ENCODE results near the gene NSD2.
A peak's percentile ranks its signal among the peaks of the same experiment; 100 is the strongest.

NSD2 gene

GRCh38 chr4:1870578-1871443 lies at the start of gene NSD2:
NSD2 (plus strand) TSS chr4:1871393; CDS start chr4:1900655, 29,262 bp downstream.
- Histone ChIP-seq H3K27ac (ENCODE audit: low read length) (peak within 1 kb of the TSS; percentile 80), H3K9me3 (ENCODE audit: control insufficient read depth in 2 of 2, low read length in 2 of 2) (no peaks in the 10 kb centered on the region), H3K4me3 (ENCODE audit: low read length in 2 of 2) (peak within 1 kb of the TSS; percentile 66 to 78), H3K9ac (ENCODE audit: low read length in 2 of 2) (peak within 1 kb of the TSS; percentile 76 to 84), H3K36me3 (ENCODE audit: control insufficient read depth in 2 of 2, insufficient read depth in 2 of 2, low read length in 2 of 2) (no peaks in the 10 kb centered on the region), H3K4me1 (ENCODE audit: control insufficient read depth, insufficient read depth, low read length) (peaks cover 17% of the 10 kb centered on the region), H3K27me3 (ENCODE audit: control insufficient read depth in 1 of 2, insufficient read depth in 2 of 2, low read length in 2 of 2) (peaks cover 8 to 9% of the 10 kb centered on the region in 2 donors)

GRCh38 chr4:1821679-1822567 lies 49.3 kb upstream of the NSD2 start:
- Histone ChIP-seq H3K27me3 (ENCODE audit: control insufficient read depth in 1 of 2, insufficient read depth in 2 of 2, low read length in 2 of 2) (no peaks in the 10 kb centered on the region), H3K4me1 (ENCODE audit: control insufficient read depth, insufficient read depth, low read length) (no peaks in the 10 kb centered on the region), H3K4me3 (ENCODE audit: low read length in 2 of 2) (no peak overlapping the region), H3K27ac (ENCODE audit: low read length) (no peak overlapping the region), H3K9me3 (ENCODE audit: control insufficient read depth in 2 of 2, low read length in 2 of 2) (no peaks in the 10 kb centered on the region), H3K36me3 (ENCODE audit: control insufficient read depth in 2 of 2, insufficient read depth in 2 of 2, low read length in 2 of 2) (peaks cover 43 to 55% of the 10 kb centered on the region in 2 donors), H3K9ac (ENCODE audit: low read length in 2 of 2) (no peak overlapping the region)

- Histone ChIP-seq H3K36me3 (ENCODE audit: control insufficient read depth in 2 of 2, insufficient read depth in 2 of 2, low read length in 2 of 2) (peaks cover 39 to 52% of the 10 kb centered on the region in 2 donors), H3K9ac (ENCODE audit: low read length in 2 of 2) (no peak overlapping the region), H3K4me3 (ENCODE audit: low read length in 2 of 2) (no peak overlapping the region), H3K4me1 (ENCODE audit: control insufficient read depth, insufficient read depth, low read length) (no peaks in the 10 kb centered on the region), H3K27me3 (ENCODE audit: control insufficient read depth in 1 of 2, insufficient read depth in 2 of 2, low read length in 2 of 2) (no peaks in the 10 kb centered on the region), H3K27ac (ENCODE audit: low read length) (no peak overlapping the region), H3K9me3 (ENCODE audit: control insufficient read depth in 2 of 2, low read length in 2 of 2) (no peaks in the 10 kb centered on the region)
Measured at GRCh38 chr4:1822568-1823544, 48.3 kb upstream of the NSD2 start.

DNA sequence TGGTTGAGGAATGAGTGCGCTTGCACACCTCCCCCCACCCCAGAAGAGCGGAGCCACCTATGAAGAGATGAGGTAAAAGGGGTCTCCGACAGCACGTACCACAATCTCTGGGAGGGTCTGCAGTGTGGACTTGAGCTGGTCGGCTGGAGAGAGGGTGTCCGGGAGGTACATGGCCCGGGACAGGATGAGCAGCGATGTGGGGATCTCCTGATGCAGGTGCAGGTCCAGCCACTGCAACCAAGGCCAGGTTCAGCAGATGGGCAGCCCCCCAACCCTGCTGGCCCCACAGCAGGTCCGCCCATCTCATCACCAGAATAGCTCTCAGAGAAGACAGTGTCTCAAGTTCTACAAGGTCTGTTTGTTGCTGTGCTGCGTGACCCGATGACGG lies 47.7 kb upstream of the NSD2 start:
- Histone ChIP-seq H3K9me3 (ENCODE audit: control insufficient read depth in 2 of 2, low read length in 2 of 2) (no peaks in the 10 kb centered on the region), H3K4me1 (ENCODE audit: control insufficient read depth, insufficient read depth, low read length) (no peaks in the 10 kb centered on the region), H3K27ac (ENCODE audit: low read length) (no peak overlapping the region), H3K9ac (ENCODE audit: low read length in 2 of 2) (no peak overlapping the region), H3K27me3 (ENCODE audit: control insufficient read depth in 1 of 2, insufficient read depth in 2 of 2, low read length in 2 of 2) (no peaks in the 10 kb centered on the region), H3K4me3 (ENCODE audit: low read length in 2 of 2) (no peak overlapping the region), H3K36me3 (ENCODE audit: control insufficient read depth in 2 of 2, insufficient read depth in 2 of 2, low read length in 2 of 2) (peaks cover 35 to 51% of the 10 kb centered on the region in 2 donors)

DNA sequence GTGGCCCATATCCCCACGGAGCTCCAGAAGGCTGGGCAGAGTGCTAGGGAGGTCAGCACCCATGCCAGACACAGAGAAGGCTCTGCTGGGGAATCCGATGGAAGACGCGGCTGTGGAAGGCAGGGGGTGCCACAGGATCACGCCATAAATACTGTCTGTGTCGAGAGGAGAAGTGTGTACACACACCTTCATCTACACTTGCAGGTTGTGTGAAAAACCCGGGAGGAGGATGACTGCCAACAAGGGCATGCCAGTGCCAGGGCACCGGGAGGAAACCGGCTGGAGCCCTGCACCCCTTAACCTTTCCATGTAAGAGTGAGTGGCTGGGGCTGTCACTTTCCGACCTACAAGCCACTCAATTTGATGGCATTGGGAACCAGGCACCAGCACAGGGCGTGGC lies 46.4 kb upstream of the NSD2 start:
- no peak overlapping the region for H3K27ac ChIP-seq (ENCODE audit: low read length)

GRCh38 chr4:1825326-1825725 lies 45.9 kb upstream of the NSD2 start:
- Histone ChIP-seq H3K27ac (ENCODE audit: low read length) (no peak overlapping the region), H3K4me3 (ENCODE audit: low read length in 2 of 2) (no peak overlapping the region), H3K4me1 (ENCODE audit: control insufficient read depth, insufficient read depth, low read length) (no peaks in the 10 kb centered on the region), H3K9me3 (ENCODE audit: control insufficient read depth in 2 of 2, low read length in 2 of 2) (no peaks in the 10 kb centered on the region), H3K36me3 (ENCODE audit: control insufficient read depth in 2 of 2, insufficient read depth in 2 of 2, low read length in 2 of 2) (peaks cover 30 to 41% of the 10 kb centered on the region in 2 donors), H3K9ac (ENCODE audit: low read length in 2 of 2) (no peak overlapping the region), H3K27me3 (ENCODE audit: control insufficient read depth in 1 of 2, insufficient read depth in 2 of 2, low read length in 2 of 2) (no peaks in the 10 kb centered on the region)

More for the DNA sequence above, 46.4 kb upstream of the NSD2 start:
- Histone ChIP-seq H3K27me3 (ENCODE audit: control insufficient read depth in 1 of 2, insufficient read depth in 2 of 2, low read length in 2 of 2) (no peaks in the 10 kb centered on the region), H3K9me3 (ENCODE audit: control insufficient read depth in 2 of 2, low read length in 2 of 2) (no peaks in the 10 kb centered on the region), H3K4me1 (ENCODE audit: control insufficient read depth, insufficient read depth, low read length) (no peaks in the 10 kb centered on the region), H3K4me3 (ENCODE audit: low read length in 2 of 2) (no peak overlapping the region), H3K9ac (ENCODE audit: low read length in 2 of 2) (no peak overlapping the region), H3K36me3 (ENCODE audit: control insufficient read depth in 2 of 2, insufficient read depth in 2 of 2, low read length in 2 of 2) (peaks cover 30 to 45% of the 10 kb centered on the region in 2 donors)

DNA sequence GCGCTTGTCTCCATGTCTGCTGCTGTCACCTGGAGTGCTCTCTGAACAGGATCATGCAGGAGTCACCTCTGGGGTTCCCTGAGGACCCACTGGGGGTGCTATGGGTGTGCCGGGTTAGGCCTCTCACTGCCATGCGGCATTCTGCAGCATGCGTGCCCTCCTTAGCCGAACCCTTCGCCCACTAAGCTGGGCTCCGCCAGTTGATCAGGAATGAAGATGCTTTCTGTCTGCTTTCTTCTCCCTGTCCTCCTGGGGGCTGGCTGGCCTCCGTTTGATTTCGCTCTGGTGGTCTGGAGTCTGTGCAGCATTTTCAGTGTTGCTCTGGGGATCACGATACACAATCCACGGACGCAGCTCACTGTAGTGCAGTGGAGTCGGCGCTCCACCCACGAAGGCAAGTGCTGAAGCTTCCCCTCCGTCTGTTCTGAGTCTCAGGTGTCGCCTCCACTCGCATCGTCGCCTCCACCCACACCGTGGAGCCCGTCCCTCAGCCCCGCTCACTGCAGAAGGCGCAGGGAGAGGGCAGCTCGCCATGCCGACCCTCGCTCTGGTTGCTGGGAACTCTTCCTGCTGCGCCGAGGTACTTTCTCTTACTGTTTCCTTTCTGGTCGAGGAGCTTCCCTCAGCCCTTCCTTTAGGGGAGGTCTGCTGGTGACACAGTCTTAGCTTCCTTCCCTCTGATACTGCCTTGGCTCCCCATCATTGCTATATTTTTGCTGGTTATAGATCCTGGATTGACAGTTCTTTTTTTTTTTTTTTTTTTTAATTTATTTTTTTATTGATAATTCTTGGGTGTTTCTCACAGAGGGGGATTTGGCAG lies 44.5 kb upstream of the NSD2 start:
- no peaks in the 10 kb centered on the region for H3K9me3 ChIP-seq (ENCODE audit: control insufficient read depth in 2 of 2, low read length in 2 of 2)
- no peak overlapping the region for H3K27ac ChIP-seq (ENCODE audit: low read length)
- H3K36me3 ChIP-seq (ENCODE audit: control insufficient read depth in 2 of 2, insufficient read depth in 2 of 2, low read length in 2 of 2), result peaks cover 42 to 47% of the 10 kb centered on the region in 2 donors
- H3K27me3 ChIP-seq (ENCODE audit: control insufficient read depth in 1 of 2, insufficient read depth in 2 of 2, low read length in 2 of 2), result no peaks in the 10 kb centered on the region
- H3K4me3 ChIP-seq (ENCODE audit: low read length in 2 of 2), result no peak overlapping the region
- no peak overlapping the region for H3K9ac ChIP-seq (ENCODE audit: low read length in 2 of 2)
- no peaks in the 10 kb centered on the region for H3K4me1 ChIP-seq (ENCODE audit: control insufficient read depth, insufficient read depth, low read length)

- H3K27ac ChIP-seq (ENCODE audit: low read length), result no peak overlapping the region
- H3K36me3 ChIP-seq (ENCODE audit: control insufficient read depth in 2 of 2, insufficient read depth in 2 of 2, low read length in 2 of 2), result peaks cover 43 to 52% of the 10 kb centered on the region in 2 donors
- H3K9me3 ChIP-seq (ENCODE audit: control insufficient read depth in 2 of 2, low read length in 2 of 2), result no peaks in the 10 kb centered on the region
- H3K9ac ChIP-seq (ENCODE audit: low read length in 2 of 2), result no peak overlapping the region
- no peak overlapping the region for H3K4me3 ChIP-seq (ENCODE audit: low read length in 2 of 2)
- no peaks in the 10 kb centered on the region for H3K27me3 ChIP-seq (ENCODE audit: control insufficient read depth in 1 of 2, insufficient read depth in 2 of 2, low read length in 2 of 2)
- H3K4me1 ChIP-seq (ENCODE audit: control insufficient read depth, insufficient read depth, low read length), result no peaks in the 10 kb centered on the region
Measured at GRCh38 chr4:1830234-1830633, 41.0 kb upstream of the NSD2 start.

DNA sequence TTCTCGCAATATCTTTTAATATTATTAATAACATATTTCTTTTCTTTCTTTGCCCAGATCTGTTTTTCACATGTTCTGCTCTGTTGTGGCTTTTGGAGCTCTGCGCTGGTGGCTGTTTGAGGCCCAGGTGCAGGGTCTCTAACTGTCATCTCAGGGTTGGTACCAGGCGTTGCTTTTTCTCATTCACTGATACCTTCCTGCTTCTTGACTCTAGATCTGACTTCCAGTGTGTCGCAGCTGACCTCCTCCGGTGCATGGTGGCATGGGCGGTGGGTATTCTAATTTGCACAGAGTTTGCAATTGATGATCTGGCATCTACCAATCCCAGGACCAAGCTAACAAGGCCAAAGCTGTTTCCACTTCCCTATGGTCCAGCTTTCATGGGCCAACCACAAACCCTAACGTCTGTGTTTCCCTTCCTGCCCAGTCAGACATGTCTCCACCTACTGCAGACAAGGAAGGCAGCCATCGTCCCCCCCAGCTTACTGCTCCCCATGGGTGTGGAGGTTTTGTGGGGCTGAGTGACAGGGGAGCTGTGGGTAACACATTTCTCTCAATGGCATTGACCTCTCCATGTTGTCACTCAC lies 40.5 kb upstream of the NSD2 start:
- H3K4me3 ChIP-seq (ENCODE audit: low read length in 2 of 2), result no peak overlapping the region
- no peaks in the 10 kb centered on the region for H3K27me3 ChIP-seq (ENCODE audit: control insufficient read depth in 1 of 2, insufficient read depth in 2 of 2, low read length in 2 of 2)
- no peaks in the 10 kb centered on the region for H3K4me1 ChIP-seq (ENCODE audit: control insufficient read depth, insufficient read depth, low read length)
- peaks cover 43 to 52% of the 10 kb centered on the region in 2 donors for H3K36me3 ChIP-seq (ENCODE audit: control insufficient read depth in 2 of 2, insufficient read depth in 2 of 2, low read length in 2 of 2)
- H3K27ac ChIP-seq (ENCODE audit: low read length), result no peak overlapping the region
- no peak overlapping the region for H3K9ac ChIP-seq (ENCODE audit: low read length in 2 of 2)
- no peaks in the 10 kb centered on the region for H3K9me3 ChIP-seq (ENCODE audit: control insufficient read depth in 2 of 2, low read length in 2 of 2)
